Sigmoid colon (tissue), 4 donors: ENCODE data around the gene KDM7A.

ENCODE experiments used
- EP300 ChIP-seq, 4 donors: sonication (generic); formaldehyde crosslinking; IDR thresholded peaks; one replicate each; pipeline ENCODE4 v1.6.1; 2017; ENCODE audit warnings: antibody characterized with exemption in 4 of 4
- POLR2A ChIP-seq, 2 donors: fragments of 450-650 bp; IDR thresholded peaks; one replicate each; pipeline ENCODE4 v1.6.1; 2016; ENCODE audit warnings: antibody characterized with exemption in 2 of 2, mild to moderate bottlenecking in 2 of 2, moderate library complexity in 2 of 2
- POLR2AphosphoS5 ChIP-seq, 4 donors: sonication (generic); formaldehyde crosslinking; IDR thresholded peaks; one replicate each; pipeline ENCODE4 v1.6.1; 2017; ENCODE audit warnings: antibody characterized with exemption in 4 of 4
- TF ChIP-seq, protein P1 (sequence below), 4 experiments: fragments of 450-650 bp in 3 of 4; fragments of 200-600 bp in 1 of 4; IDR thresholded peaks; one replicate each; pipeline ENCODE4 v1.5.1; 2016 to 2019; ENCODE audit warnings: antibody characterized with exemption in 4 of 4, mild to moderate bottlenecking in 3 of 4, moderate library complexity in 2 of 4

DNA sequence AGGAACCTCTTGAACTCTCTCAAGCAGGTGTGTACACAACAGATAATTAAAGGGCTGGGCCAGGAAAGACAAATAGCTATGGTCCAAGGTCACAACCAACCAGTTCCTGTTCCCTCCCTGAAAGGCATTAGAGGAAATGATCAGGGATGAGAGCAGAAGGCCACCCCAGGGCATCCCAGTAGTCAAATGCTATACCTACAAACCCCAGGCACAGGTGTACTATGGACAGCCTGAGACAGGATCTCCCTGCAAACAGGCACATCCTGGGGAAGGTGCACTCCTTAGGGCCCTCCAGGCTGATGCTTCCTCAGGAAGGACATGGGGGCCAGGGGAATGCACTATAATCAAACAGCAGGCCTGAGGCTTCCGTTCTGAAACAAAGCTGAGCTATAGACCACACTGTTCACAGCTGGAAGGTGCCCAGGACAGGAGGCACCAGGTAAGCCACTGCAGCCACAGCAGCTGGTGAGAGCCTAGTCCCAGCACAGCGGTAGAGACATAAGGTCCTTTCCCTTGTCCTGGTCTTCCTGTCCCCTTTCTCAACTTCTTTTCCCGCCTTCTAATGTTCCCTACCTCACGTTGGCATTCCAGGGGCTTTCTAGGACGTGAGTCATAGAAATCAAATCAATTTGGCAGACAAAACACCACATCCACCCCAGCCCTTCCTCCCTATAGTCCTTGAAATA lies 127.3 kb downstream of the KDM7A start:
- TF ChIP-seq, protein P1, sequence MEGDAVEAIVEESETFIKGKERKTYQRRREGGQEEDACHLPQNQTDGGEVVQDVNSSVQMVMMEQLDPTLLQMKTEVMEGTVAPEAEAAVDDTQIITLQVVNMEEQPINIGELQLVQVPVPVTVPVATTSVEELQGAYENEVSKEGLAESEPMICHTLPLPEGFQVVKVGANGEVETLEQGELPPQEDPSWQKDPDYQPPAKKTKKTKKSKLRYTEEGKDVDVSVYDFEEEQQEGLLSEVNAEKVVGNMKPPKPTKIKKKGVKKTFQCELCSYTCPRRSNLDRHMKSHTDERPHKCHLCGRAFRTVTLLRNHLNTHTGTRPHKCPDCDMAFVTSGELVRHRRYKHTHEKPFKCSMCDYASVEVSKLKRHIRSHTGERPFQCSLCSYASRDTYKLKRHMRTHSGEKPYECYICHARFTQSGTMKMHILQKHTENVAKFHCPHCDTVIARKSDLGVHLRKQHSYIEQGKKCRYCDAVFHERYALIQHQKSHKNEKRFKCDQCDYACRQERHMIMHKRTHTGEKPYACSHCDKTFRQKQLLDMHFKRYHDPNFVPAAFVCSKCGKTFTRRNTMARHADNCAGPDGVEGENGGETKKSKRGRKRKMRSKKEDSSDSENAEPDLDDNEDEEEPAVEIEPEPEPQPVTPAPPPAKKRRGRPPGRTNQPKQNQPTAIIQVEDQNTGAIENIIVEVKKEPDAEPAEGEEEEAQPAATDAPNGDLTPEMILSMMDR (IDR thresholded peaks at IDR 0.05): no peak
- no peak for TF ChIP-seq POLR2A (IDR thresholded peaks at IDR 0.05)
- TF ChIP-seq POLR2AphosphoS5 (IDR thresholded peaks at IDR 0.05): no peak
- TF ChIP-seq EP300 (IDR thresholded peaks at IDR 0.05): no peak
